Posterior vena cava (tissue), 2 donors: ENCODE measurements around the gene DLGAP4. TPM values are rescaled to one million over a fixed set of nuclear protein-coding genes. Genes with fewer than 3 reads are reported as not detected.
A peak's percentile ranks its signal among the peaks of the same experiment; 100 is the strongest.
"Not testable (repeated sequence)": the region's sequence is repeated elsewhere in the genome, so short reads cannot be mapped to it uniquely, and the experiment has no call there.

Experiments used
- DNase-seq: peaks from one replicate; pipeline ENCODE4 v3.0.0-alpha.2; 2020; ENCODE audit warnings: low spot score
- intact Hi-C, 2 donors: fragments of 100-400 bp; cut with DNase I; formaldehyde crosslinking; loops; one replicate each; pipeline versions ENCODE4 v1.14.1 to v1.14.2; 2022 to 2023
- total RNA-seq, 2 donors: library from RNA; stranded (reverse); fragmentation: NEBNext Ultra II Directional; extraction: Animal tissue kit (Norgen Biotek cat#: 25700); gene quantifications; one replicate each; pipeline ENCODE4 v1.2.1, GENCODE V29; 2021
- donor health status: DM: yes; HTN: yes; CAD: no.
- donor health status: DM: yes; HTN: yes; CAD: no.

The DLGAP4 gene
- total RNA-seq, 2 donors from 2014 or later: 116 to 141 TPM

DNA sequence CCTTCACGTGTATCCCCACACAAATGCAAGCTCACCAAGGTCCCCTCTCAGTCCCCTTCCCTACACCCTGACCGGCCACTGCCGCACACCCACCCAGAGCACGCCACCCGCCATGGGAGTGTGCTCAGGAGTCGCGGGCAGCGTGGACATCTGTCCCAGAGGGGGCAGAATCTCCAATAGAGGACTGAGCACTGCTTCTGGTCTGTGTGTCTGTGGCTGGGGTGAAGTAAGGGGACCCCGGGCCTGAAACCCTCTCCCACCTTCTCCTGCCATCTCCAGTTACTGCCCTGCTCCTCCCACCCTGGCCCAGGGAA, 243.4 kb downstream of the DLGAP4 start:
- intact Hi-C loops: no loop called here
- DNase-seq: no peak

DNA sequence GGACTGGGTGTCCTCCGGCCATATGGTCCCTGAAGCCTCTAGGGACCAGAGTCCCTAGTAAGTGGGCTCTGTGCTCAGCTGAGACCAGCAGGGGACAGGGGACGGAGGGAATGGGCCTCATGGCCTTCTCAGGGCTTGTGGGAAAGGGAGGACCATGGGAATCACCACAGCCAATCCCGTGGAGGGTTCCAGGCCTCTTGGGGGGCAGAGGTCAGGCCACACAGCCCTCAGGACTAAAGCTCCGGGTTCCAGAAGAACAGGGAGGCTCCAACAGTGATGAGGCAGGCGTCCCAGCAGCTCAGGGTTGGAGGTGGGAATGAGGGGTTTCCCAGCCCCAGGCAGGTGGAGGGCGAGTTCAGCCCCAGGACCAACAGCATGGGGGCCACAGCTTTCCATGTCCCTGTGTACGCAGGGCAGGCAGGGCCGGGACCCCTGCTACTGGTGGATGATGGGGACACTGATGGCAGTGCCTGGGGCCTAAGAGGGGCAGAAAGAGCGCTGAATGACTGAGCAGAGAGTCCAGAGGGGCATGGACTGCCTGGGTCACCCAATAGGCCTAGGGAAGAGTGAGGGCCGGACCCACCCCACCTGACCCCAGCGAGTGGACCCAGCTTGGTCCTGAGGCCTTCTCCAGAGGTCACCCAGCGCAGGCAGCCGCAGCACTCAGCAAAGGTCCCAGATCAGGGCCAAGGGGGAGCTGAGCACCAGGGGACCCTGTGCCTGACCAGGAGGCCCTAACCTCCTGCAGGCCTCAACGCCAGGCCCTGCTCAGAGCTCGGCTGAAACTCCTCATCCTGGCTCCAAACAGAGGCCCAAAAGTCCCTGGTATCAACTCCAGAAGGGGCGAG, 244.0 kb downstream of the DLGAP4 start:
- no peak for DNase-seq
- intact Hi-C loops: loop anchor here in 1 of 2 donors (10.0 kb wide), 1 partner anchor 205 kb away; no protein-coding TSS in a partner anchor

DNA sequence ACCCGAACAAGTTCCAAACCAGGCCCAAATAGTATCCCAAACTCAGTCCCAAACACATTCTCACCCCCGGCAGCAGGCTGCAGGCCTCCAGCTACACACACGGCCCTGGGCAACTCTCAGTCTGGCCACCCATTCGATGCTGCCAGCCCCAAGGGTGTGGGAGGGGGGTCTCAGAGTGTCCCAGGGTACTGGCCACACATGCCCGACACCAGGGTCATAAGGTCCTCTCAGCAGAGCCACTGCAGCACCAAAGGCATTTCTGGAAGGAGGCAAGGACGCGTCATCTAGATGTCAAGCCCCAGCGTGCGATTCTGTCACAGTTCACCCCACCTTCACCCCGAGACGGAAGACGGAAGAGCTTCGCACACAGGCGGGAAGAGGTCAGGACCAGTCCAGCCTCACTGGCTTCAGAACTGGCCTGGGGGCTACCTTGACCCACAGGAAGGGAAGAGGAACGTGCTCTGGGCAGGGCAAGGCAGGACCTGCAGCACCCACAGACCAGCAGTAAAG, 244.7 kb downstream of the DLGAP4 start:
- intact Hi-C loops: loop anchor here in 1 of 2 donors (10.0 kb wide), 1 partner anchor 204 kb away; no protein-coding TSS in a partner anchor
- DNase-seq: no peak

DNA sequence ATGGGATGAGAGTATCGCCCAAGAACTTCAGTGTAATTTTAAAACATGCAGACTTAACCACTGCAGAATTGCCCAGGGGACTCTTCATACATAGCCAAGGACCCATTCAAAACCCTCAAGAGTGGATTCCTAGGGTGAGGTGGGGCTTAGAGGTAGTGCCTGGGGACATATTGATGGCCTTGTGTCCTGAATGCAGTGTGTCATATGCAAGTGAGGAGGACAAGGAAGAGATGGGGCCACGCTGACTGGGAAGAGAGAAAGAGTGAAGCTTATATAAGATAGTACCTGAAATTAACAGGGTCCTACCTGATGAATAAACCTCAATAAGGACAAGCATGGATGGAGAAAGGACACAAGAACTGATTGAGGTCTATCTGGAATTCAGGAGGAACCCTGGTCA, 249.1 kb downstream of the DLGAP4 start:
- no peak for DNase-seq
- intact Hi-C loops: loop anchor here in 1 of 2 donors (10.0 kb wide), 1 partner anchor 200 kb away; no protein-coding TSS in a partner anchor

DNA sequence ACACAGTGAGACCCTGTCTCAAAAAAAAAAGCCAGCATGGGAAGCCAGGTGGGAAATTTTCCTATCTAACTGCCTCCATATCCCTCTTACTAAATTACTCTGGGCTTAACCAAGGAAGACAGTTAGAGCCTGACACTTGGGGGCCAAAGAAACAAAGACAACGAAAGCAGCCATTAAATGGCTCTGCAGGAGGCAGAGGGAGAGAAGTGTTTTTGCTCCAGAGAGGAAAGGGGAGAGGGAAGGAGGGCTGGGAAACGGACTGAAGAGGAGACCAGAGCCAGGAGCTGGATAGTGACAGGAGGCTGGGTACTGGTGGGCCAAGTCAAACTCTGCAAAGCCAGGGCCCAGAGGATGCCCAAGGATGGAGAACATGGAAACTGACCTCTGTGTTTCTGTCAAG, 256.6 kb downstream of the DLGAP4 start:
- intact Hi-C loops: no loop called here
- DNase-seq: no peak

DNA sequence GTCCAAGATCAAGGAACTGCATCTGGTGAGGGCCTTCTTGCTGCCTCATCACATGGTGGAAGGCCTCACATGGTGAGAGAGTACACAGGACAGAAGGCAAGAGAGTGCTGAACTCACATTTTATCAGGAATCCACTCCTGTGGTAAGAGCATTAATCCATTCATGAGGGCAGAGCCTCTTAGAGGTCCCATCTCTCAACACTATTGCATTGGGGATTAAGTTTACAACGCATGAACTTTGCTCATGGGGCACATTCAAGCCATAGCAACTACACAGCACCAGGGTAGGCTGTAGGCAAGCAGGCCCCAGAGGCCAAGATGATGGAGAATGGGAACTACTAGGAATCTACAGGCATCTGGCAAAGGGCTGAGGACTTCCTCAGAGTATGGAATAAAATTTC, 257.2 kb downstream of the DLGAP4 start:
- intact Hi-C loops: no loop called here
- DNase-seq: no peak

DNA sequence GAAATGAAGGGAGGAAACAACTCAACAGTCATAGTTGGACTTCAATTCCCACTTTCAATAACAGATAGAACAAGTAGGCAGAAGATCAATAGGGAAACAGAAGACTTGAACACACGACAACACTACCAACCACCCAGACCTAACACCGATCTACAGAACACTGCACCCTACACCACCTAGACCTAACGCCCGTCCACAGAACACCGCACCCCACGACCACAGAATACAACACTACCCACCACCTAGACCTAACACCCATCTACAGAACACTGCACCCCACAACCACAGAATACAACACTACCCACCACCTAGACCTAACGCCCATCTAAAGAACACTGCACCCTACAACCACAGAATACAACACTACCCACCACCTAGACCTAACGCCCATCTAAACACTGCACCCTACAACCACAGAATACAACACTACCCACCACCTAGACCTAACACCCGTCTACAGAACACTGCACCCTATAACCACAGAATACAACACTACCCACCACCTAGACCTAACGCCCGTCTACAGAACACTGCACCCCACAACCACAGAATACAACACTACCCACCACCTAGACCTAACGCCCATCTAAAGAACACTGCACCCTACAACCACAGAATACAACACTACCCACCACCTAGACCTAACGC, 258.1 kb downstream of the DLGAP4 start:
- intact Hi-C loops: not testable (repeated sequence)

DNA sequence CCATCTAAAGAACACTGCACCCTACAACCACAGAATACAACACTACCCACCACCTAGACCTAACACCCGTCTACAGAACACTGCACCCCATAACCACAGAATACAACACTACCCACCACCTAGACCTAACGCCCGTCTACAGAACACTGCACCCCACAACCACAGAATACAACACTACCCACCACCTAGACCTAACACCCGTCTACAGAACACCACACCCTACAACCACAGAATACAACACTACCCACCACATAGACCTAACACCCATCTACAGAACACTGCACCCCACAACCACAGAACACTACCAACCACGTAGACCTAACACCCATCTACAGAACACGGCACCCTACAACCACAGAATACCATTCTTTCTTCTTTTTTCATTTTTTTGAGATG, 258.6 kb downstream of the DLGAP4 start:
- intact Hi-C loops, DNase-seq: not testable (repeated sequence)

More for the DNA sequence above, 258.1 kb downstream of the DLGAP4 start:
- not testable (repeated sequence) for DNase-seq

DNA sequence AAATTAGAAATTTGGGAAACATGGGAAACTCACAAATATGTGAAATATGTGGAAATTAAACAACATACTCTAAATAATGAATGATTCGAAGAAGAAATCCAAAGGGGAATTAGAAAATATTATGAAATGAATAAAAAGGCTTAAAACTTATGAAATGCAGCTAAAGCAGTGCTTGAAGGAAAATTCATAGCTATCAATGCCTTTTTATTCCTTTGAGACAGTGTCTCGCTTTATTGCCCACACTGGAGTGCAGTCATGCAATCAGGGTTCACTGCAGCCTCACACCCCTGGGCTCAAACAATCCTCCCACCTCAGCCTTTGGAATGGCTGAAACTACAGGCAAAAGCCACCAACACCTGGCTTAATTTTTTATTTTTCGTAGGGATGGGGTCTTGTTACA, 259.4 kb downstream of the DLGAP4 start:
- DNase-seq: no peak
- intact Hi-C loops: no loop called here

DNA sequence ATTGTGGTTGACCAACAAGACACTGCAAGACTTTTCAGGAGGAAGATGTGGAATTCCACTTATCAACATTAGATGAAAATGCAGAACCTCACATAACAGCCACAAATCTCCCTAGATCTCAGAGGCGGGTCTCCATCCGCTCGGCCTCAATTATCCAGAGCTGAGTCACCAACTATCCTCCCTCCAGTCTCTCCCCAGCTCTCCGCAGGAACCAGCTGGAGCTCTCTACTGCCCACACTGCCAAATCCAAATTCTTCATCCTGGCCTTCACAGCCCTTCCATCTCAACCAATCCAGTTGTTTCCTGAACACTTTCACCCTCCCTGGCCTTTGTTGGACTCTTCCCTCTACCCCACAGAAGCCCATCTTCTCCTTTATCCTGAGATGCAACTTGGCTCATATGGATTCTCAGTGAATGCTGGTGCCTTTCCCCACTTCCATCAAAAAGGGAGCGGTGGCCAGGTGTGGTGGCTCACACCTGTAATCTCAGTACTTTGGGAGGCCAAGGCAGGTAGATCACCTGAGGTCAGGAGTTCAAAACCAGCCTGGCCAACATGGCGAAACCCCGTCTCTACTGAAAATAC, 263.8 kb downstream of the DLGAP4 start:
- intact Hi-C loops: no loop called here
- no peak for DNase-seq

DNA sequence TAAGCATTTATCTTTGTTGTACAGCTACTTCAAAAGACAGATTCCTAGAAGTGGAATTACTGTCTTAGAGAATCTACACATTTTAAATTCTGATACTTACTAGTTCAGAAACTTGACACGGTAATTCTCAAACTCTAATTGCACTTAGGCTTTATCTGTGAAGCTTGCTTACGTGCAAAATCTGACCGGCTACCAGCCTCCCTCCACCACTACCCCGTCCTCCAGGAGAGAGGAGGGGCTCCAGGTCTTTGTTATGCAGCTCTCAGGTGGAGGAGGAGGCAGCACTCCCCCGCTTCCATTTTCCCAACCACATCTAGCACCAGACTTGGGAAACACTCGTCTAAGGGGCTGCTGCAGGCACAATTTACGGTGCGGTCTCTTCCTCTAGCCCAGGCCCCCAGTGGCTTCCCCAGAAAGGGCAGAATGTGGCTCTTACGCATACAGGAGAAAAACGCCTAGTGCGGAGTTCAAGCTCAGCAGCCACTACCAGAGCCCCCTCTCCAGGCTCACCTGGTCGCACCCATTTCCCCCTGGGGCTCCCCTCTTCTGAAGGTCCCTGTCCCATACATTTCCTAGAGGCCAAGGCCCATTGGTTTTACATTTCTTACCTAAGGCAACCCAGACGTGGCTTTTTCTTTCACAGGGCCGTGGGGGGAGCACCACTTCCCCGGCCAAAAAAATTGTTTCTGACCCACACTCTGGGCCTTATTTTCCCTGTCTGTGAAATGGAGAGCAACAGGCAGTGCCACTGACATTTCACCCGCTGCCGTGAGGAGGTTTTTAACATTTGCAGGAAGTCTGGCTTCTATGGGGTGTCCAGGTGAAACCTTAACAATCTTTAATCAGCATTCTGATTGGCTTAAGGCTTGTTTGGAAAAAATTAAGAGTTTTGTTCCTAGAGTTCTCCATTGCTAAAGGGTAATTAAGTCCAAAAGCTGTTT, 265.7 kb downstream of the DLGAP4 start:
- intact Hi-C loops: no loop called here
- DNase-seq: no peak

DNA sequence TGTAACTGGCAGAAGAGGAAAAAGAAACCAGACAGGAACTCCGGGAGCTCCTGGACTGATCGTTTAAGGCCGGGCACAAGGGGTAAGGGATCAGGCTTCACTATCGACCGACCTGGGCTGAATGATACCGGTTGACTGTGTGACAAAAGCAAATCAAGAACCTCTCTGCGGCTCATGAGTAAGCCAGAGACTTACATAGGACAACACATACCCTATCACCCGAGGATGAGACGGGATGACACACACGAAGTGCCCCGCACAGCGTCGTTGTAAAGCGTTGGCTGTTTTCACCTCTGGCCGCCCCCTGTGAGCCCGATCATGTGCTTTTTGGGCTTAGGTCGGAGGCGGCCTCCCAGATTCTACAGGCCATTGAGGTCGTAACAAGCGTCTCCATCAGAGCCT, 266.6 kb downstream of the DLGAP4 start:
- DNase-seq: no peak
- intact Hi-C loops: no loop called here

DNA sequence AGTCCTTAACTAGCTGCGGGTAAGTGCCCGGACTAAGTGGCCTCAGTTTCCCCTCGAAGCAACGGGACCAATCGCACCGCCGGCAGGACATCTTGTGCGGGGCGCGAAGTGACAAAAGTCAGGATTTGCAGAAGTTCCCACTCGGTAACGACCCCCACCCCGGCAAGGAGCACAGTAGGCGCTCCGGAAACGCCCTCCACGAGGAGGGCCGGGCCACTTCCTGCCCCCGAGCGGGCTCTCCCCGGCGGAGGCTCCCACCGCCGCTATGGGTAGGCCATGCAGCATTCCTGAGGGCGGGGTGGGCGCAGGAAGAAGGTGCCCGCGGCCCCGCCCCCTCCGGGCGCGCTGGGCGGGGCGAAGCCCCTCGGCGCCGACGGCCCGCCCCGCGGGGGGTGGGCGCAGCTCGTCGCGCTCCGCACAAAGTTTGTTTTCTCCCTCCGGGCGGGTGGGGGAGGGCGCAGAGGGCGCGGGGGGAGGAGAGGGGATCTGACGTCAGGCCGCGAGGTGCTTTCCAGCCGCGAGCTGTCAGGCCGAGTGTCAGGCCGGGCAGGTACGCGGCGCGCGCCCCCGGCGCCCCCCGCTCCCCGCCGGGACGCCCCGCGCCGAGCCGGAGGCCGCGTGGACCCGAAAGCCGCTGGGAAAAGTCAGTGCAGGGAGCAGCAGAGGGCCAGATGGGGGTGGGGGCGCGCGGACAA, 267.1 kb downstream of the DLGAP4 start, which contains the start of gene TGIF2:
Gene TGIF2 (plus strand): TSS at position 495 of the 695 bp plus-strand sequence. CDS start 5,178 bp downstream, outside the sequence.
- peak; percentile 88 for DNase-seq
- intact Hi-C loops: no loop called here

DNA sequence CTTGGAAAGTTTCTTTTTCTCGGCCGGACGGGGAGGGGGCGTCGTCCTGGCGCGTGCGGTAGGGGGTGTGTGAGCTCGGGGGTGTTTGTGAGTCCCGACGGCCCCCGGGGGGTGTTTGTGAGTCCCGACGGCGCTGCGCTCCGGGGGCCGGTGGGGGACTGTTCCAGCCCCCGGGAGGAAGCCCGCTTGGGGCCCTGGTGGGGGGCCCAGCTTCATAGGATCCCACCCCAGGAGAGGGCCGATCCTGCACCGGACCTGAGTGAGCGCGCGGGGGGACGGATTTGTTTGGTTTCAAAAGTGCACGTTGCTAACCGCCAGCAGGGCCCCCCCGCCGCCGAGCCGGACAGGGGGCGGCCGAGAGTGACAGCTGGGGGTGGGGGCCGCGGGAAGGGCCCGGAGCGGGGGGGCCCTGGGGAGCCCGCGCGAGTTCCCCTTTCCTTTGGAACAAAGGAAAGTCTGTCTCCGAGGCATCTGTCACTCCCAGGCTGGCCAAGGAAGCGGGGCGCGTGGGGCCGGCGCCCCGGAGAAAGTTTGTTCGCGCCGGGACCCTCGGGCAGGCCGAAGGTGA, 267.7 kb downstream of the DLGAP4 start:
- peak; percentile 84 for DNase-seq
- intact Hi-C loops: no loop called here

DNA sequence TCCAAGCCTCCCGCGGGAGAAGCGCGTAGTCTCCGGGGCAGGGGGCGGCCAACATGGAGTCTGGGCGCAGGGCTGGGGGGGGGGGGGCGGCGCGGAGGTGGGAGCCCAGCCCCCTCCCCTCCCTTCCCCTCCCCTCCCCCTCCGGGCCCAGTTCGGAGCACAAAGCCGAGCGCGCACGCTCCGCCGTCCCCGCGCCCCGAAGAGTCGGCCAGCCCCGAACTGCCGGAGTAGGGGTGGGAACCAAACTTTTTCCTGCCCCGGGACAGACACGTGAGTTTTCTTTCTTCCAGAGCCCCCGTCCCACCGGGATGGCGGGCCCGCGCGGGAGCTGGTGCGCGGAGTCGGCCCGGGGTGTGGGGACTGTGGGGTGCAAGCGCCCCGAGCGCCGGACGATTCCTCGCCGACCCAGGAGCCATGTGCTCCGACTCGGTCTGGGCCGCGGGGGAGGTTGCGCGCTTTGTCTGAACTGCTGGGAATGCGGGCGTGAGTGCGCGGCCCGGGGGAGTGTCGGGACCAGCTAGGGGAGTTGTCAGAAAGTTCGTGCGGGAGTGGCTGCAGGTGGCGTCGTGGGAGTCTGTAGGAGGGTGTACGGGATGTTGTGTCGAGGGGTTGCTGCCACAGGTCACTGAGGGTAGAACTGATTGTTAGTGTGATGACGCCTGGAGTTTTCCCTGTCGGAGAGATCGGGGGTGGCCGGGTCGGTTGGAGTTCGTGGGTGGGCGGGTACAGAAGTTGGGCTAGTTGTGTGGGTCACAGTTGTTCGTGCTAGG, 268.4 kb downstream of the DLGAP4 start:
- intact Hi-C loops: no loop called here
- DNase-seq: no peak

DNA sequence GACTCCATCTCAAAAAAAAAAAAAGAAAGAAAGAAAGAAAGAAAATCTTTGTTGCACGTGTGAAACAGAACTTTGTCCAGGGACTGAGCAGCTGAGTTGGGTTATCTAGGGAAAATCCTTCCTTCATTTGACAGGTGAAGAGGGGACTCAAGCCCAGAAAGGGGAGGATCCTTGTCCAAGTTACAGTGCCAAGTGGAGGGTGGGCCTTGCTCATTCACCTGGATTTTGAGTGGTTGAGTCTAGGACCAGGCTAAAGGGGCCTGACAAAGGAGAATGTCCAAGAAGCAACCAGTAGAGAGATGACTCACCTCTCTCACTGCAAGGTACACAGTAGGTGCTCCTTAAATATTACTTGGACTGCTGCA, 269.9 kb downstream of the DLGAP4 start:
- intact Hi-C loops: no loop called here
- no peak for DNase-seq
